Adrenal gland (tissue), 5 donors: Measurements from ENCODE around the gene ST3GAL4.

ENCODE experiments used
- CTCF ChIP-seq, 6 experiments: fragments of 450-650 bp in 4 of 6; fragments of 200-600 bp in 2 of 6; sonication (generic) in 1 of 6; IDR thresholded peaks; 1 replicate in 5 of 6; 2 replicates in 1 of 6; pipeline versions ENCODE4 v1.5.1 to v1.8.0; 2016 to 2021; ENCODE audit warnings: antibody characterized with exemption in 6 of 6, mild to moderate bottlenecking in 2 of 6, moderate library complexity in 1 of 6
- POLR2A ChIP-seq, 2 donors: fragments of 450-650 bp; IDR thresholded peaks; one replicate each; pipeline ENCODE4 v1.6.1; 2017; ENCODE audit warnings: antibody characterized with exemption in 2 of 2, mild to moderate bottlenecking in 2 of 2, moderate library complexity in 1 of 2
- donor health status: DM: no; HTN: no; CAD: no.

GRCh38 chr11:126350836-126351235 lies 4.7 kb upstream of the ST3GAL4 start:
- no peak for TF ChIP-seq CTCF (IDR thresholded peaks at IDR 0.05)
- TF ChIP-seq POLR2A (IDR thresholded peaks at IDR 0.05), result no peak
